ENCODE measurements around the gene NRP2.

DNA sequence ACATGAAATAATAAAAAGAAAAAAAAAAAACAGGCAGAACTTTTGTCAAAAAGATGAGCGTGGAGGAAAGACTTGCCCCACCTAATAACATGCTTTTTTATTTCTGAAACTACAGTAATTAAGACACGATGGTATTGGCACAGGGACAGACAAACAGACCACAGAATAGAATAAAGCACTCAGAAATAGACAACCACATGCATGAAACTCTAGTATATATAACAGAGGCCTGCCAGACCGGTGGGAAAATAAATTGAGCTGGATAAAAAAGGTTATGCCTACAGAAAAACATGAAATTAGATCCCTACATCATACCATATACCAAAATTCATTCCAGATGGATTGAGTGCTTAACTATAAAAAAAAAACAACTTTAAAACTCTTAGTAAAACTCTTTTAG is 163.1 kb downstream of the NRP2 start:
- TF ChIP-seq SUZ12 (IDR thresholded peaks at IDR 0.05; ENCODE audit: extremely low read depth, insufficient read depth, insufficient read length) (no peak), ZNF274 (IDR thresholded peaks at IDR 0.05; ENCODE audit: low read depth, low read length) (no peak), YY1 (IDR thresholded peaks at IDR 0.05; ENCODE audit: insufficient read depth, insufficient read length) (no peak)

Data from NT2/D1 (cell line).